Endothelial cell of coronary artery (primary cell): ENCODE measurements around the gene SPINT1. TPM values are rescaled to one million over a fixed set of nuclear protein-coding genes. Genes with fewer than 3 reads are reported as not detected.

Source experiments
- total RNA-seq: library from RNA; depleted of rRNA; stranded (reverse); fragments of >200 nt; gene quantifications from 2 replicates; pipeline ENCODE4 v1.2.3, GENCODE V29; 2014

Gene SPINT1, protein sequence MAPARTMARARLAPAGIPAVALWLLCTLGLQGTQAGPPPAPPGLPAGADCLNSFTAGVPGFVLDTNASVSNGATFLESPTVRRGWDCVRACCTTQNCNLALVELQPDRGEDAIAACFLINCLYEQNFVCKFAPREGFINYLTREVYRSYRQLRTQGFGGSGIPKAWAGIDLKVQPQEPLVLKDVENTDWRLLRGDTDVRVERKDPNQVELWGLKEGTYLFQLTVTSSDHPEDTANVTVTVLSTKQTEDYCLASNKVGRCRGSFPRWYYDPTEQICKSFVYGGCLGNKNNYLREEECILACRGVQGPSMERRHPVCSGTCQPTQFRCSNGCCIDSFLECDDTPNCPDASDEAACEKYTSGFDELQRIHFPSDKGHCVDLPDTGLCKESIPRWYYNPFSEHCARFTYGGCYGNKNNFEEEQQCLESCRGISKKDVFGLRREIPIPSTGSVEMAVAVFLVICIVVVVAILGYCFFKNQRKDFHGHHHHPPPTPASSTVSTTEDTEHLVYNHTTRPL
- total RNA-seq, result 0.45 and 0.56 TPM in 2 replicates

DNA sequence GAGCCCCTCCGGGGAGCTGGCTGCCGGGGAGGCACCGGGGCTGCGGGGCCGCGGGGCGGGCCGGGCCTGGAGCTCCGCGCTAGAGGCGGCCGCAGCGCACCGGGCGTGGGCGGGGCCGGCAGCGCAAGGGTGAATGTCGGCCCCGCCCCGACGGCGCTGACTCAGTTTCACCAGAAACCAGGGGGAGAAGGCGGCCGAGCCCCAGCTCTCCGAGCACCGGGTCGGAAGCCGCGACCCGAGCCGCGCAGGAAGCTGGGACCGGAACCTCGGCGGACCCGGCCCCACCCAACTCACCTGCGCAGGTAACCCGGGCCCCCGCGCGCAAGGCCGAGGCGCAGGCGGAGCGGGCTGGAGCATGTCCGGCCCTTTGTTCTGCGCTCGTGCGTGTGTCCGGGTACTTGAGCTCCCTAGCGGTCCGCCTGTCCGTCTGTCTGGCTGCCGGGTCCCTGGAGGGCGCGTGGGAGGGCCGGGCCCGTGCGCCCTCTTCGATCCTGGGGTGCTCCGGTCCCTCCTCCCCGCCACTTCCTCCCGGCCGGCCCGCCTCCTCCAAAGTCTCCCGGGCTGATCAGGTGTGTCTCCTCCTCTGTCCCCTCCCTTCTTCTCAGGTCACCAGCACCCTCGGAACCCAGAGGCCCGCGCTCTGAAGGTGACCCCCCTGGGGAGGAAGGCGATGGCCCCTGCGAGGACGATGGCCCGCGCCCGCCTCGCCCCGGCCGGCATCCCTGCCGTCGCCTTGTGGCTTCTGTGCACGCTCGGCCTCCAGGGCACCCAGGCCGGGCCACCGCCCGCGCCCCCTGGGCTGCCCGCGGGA is at the start of gene SPINT1:
Gene SPINT1 (plus strand): TSS at position 164 of the 811 bp plus-strand sequence. CDS start 507 bp downstream, at position 671.

DNA sequence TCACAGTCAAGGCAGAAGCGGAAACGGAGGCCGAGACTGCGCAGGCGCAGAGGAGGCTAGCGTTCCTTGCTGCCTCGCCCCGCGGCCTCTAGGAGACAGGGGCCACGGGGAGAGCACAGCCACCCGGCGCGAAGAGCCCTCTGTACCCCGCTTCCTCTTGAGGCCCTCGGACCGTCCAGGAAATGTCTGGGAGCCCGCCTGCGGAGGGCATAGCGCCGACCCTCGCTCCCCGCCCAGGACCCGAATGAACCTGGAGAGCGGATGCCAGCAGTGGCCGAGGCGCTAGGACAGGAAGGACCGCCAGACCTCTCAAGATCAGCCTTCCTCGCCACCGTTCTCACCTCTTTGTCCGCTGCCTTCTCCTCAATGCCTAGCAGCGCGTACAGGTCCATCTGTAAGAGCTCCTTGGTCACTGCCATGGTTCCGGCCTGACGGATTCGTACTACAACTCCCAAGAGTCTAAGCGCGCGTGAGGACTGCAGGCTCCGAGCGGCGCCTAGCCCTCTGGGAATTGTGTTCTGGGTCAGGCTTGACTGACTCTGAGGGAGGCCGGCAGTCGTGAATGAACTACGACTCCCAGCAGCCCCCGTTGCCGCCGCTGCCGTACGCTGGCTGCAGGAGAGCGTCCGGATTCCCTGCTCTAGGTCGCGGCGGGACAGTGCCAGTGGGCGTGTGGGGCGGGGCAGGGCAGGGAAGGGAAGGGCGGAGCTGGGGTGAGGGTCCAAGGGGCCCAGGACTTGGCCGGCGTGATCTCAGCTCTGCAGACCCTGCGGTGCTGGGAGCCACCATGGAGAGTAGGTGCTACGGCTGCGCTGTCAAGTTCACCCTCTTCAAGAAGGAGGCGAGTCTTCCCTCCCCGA is 36.6 kb upstream of the SPINT1 start, which contains the start of the genes DNAJC17 and ZFYVE19:
Gene DNAJC17 (minus strand): TSS at position 446 of the 860 bp plus-strand sequence. CDS start 27 bp downstream, at position 419.
Gene ZFYVE19 (plus strand): TSS at position 62 of the 860 bp plus-strand sequence. CDS start 501 bp downstream, at position 563.

DNA sequence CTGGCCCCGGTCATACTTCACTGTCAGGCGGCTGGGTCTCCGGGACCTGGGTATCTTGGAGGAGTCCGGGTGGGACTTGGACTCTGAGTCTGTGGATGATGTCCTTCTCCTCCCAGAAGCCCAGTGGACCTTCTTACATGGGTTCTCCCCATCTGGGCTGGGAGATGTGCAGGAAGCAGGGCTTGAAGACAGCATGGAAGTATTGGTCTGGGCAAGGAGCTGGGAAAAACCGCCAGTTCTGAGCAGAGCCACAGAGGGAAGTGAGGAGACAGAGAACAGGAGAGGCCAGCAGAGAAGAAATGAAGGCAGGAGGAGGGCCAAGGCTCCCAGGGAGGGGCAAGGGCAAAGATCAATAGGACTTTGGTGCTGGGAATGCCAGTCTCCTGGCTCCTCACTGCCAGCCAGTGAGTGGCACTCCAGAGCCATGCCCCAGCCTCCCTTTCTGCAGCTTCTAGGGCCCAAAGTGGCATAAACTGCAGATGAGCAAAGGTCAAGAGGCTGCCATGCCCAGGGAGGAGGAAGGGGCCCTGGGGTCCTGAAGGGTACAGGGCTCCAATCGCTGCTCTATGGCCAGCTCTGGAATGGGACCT is 15.3 kb upstream of the SPINT1 start, which contains the start of gene PPP1R14D:
Gene PPP1R14D (minus strand): TSS at position 262 of the 590 bp plus-strand sequence. CDS start 67 bp downstream, at position 195.

DNA sequence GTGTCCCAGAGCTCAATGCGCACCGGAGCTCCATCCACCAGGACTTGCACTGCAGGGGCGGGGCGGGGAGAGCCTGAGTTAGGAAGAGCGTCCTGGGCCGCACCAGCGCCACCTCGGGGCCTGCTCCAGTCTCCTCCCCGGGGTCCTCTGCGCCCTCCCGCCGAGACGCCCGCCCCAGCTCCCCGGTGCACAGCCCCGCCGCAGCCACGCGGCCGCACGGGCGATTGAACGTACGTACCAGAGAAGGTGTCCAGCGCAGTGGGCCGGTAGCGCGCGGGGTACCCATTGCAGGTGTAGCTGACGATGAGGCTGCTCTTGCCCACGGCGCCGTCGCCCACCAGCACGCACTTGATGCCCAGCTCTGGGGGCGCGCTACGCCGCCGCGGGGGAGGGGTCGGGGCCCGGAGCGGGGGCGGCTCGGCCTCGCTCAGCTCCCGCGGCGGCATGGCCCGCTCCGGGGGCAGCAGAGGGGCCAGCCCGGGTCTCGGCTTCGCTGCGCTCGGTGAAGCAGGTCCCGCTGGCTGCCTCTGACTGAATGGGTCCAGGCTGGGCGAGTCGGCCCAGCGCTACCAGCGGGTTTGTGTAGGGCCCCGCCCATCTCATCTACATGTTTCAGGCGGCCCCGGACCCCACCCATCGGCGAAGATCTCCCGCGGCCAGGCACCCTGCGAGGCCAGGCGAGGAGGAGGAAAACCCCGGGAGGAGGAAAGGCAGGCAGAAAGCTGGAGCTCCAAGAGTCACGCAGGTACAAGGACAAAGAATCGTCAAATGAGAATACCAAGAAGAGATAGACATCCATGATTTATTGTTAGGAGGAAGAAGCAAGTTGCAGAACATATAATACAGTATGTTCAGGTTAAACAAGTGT is 30.1 kb downstream of the SPINT1 start, which contains the start of gene RHOV:
Gene RHOV (minus strand): TSS at position 541 of the 868 bp plus-strand sequence. CDS start 95 bp downstream, at position 446.

DNA sequence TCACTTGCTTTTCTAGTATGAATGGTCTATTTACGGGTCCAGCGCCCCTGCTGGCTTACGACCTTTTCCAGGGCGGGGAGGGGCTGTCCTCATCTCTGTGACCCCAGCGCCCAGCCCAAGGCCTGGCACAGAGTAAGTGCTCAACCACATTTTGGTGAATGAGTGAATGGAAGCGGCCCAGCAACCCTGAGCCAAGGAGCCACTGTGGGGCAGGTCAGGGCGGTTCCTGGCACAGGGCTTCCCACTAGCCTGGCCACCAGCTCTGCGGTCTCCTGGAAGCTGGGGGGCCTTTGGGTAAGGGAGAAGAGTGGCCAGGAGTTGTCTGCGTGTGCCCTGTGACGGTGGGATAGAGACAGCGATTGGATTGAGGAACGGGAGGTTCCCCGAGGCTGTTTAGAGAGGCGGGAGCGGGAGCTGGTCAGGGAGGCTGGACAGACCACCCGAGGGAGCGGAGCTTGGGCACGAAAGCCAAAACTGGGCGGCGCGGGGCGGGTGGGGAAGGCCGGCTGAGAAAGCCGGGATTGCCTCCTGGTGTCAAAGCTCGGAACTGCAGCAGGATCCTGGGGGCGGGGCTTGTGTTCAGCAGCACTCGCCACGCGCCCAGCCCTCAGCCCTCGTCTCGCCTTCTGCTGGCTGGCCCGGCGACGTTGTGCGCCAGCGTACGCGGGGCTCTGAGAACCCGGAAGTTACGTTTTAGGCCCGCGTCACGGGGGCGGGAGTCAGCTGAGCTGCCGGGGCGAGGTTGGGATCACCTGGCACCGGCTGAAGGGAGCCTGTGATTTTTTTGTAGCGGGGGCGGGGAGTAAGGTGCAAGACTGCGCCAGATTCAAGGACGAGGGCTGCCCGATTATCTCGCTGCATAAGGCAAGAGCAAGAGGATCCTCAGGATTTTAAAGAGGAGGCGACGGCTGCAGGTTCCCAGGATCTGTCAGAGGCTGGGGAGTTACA is 50.2 kb downstream of the SPINT1 start, which contains the start of gene VPS18:
Gene VPS18 (plus strand): TSS at position 718 of the 948 bp plus-strand sequence. CDS start 319 bp downstream, outside the sequence.

Other genes with a start within 250 kb of the SPINT1 start
- gene KNL1, start 249.8 kb upstream of the SPINT1 start, total RNA-seq, result 8.2 and 20.7 TPM in 2 replicates
- gene RAD51, start 148.9 kb upstream of the SPINT1 start, total RNA-seq, result 3.7 and 7.6 TPM in 2 replicates
- gene RMDN3, start 88.8 kb upstream of the SPINT1 start, total RNA-seq, result 21.6 and 24.5 TPM in 2 replicates
- gene GCHFR, start 80.0 kb upstream of the SPINT1 start, total RNA-seq, result 6.4 and 7.8 TPM in 2 replicates
- 0.63 and 0.66 TPM in 2 replicates for gene C15orf62, start 74.1 kb upstream of the SPINT1 start, total RNA-seq
- gene ZFYVE19, start 37.0 kb upstream of the SPINT1 start, total RNA-seq, result 23.2 and 24.7 TPM in 2 replicates
- 29.6 and 45.4 TPM in 2 replicates for gene DNAJC17, start 36.6 kb upstream of the SPINT1 start, total RNA-seq
- gene PPP1R14D, start 15.3 kb upstream of the SPINT1 start, total RNA-seq, result not detected in 2 replicates
- under 0.01 and 0.09 TPM in 2 replicates for gene RHOV, start 30.2 kb downstream of the SPINT1 start, total RNA-seq
- gene VPS18, start 50.4 kb downstream of the SPINT1 start, total RNA-seq, result 43.6 and 45.4 TPM in 2 replicates
- gene DLL4, start 85.3 kb downstream of the SPINT1 start, total RNA-seq, result 33.8 and 103 TPM in 2 replicates
- 2.7 and 11.2 TPM in 2 replicates for gene CHAC1, start 109.4 kb downstream of the SPINT1 start, total RNA-seq